Brain microvascular endothelial cell (primary cell): Measurements from ENCODE around the gene INPP5J.

Experiments used
- DNase-seq: peaks from one replicate; pipeline ENCODE4 v3.0.0-alpha.2; 2020
- H3K27ac ChIP-seq: fragments of 250-450 bp; sonication (Bioruptor Pico); 2 replicates; pipeline ENCODE4 v1.5.1; 2020; ENCODE audit warnings: mild to moderate bottlenecking, moderate library complexity
- H3K27me3 ChIP-seq: fragments of 250-450 bp; sonication (Bioruptor Pico); replicated peaks from 2 replicates; pipeline ENCODE4 v1.5.1; 2020; ENCODE audit warnings: mild to moderate bottlenecking
- H3K36me3 ChIP-seq: fragments of 250-450 bp; sonication (Bioruptor Pico); replicated peaks from 2 replicates; pipeline ENCODE4 v1.5.1; 2020; ENCODE audit warnings: mild to moderate bottlenecking
- H3K4me3 ChIP-seq: 2 replicates; pipeline ENCODE4 v1.5.1; 2011; ENCODE audit warnings: low read depth, mild to moderate bottlenecking, control low read depth, low read length, moderate library complexity
- CTCF ChIP-seq: IDR thresholded peaks from 2 replicates; pipeline ENCODE4 v1.5.1; 2011; ENCODE audit warnings: low read depth, mild to moderate bottlenecking, moderate library complexity, low read length, control low read depth, inconsistent platforms; ENCODE audit errors: missing control alignments
- in situ Hi-C: cut with HindIII; loops from 2 replicates; pipeline ENCODE4 v1.10.0; 2017; ENCODE audit warnings: low sequenced_read_pairs, low pct_ligation_motif_present

The INPP5J gene

GRCh38 chr22:31179345-31179744, 56.6 kb downstream of the INPP5J start:
- no peak for TF ChIP-seq CTCF
- DNase-seq, result no peak
- in situ Hi-C loops, result no loop called here
- Histone ChIP-seq H3K36me3 (peaks cover 2% of the 10 kb centered on the region), H3K4me3 (no peak overlapping the region), H3K27ac (no peak overlapping the region), H3K27me3 (no peaks in the 10 kb centered on the region)

DNA sequence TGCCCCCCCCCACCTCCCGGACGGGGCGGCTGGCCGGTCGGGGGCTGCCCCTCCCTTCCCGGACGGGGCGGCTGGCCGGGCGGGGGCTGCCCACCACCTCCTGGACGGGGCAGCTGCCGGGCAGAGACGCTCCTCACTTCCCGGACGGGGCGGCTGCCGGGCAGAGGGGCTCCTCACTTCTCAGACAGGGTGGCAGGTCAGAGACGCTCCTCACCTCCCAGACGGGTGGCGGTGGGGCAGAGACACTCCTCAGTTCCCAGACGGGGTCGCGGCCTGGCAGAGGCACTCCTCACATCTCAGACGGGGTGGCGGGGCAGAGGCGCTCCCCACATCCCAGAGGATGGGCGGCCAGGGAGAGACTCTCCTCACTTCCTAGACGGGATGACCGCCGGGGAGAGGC, 61.2 kb downstream of the INPP5J start:
- in situ Hi-C loops, result no loop called here
- Histone ChIP-seq H3K27ac (no peak overlapping the region), H3K4me3 (no peak overlapping the region), H3K27me3 (no peaks in the 10 kb centered on the region), H3K36me3 (peaks cover 8% of the 10 kb centered on the region)
- no peak for DNase-seq
- no peak for TF ChIP-seq CTCF
